Eye (tissue), 1 donor: ENCODE measurements around the gene CERK.

Source experiments
- DNase-seq: peaks from one replicate; pipeline ENCODE4 v3.0.0-alpha.2; 2015

The CERK gene

DNA sequence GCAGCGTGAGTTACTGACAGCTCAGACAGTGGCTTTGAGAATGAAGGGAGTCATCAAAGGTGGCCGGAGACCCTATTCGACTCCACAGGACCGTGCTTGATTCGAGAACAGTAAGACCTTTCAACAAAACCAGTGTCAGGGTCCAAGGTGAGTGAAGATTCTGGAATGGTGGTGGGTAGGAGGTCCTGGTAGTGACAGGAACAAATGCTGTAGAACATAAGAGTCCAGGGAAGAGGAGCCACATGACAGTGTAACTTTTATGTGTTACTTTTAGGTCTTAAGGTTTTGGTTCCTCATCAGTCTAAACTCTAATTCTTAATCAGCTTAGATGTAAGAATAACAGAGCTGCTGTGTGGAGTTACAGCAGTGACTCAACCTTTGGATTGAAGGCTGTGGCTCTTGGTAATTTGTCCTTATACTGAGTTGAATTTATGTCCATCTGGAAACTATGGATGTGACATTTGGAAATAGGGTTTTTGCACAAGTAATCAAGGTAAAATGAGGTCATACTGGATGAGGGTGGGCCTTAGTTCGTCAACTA is 26.2 kb upstream of the CERK start:
- DNase-seq: no peak

DNA sequence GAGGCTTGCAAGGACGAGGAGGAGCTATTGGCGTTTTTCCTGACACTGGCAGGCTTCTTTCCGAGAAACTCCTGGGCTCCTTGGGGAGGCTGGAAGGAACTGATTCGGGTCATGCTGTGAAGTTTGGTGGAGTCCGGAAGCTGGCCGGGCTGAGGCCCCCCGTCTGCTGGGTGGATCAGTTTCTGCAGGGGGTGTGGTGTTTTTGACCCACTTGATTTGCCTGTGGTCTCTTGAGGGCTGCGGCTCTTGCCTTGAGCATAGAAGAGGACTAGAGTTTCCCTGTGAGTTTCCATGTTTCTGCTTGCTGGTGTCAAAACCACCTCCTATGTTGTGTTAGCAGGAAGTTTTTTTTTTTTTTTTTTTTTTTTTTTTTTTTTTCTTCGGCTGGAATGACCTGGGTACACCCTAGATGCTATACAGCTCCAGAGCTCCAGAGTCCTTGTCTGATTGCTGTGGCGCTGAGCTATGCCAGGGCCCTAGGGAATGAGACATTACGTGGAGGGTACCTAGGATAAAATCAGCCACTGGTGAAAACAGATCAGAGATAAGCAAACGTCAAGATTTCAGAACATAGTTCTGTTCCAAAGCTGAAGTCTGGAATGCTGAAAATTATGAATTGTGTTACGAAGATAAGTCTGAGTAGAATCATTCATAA is 25.1 kb upstream of the CERK start:
- peak; percentile 51 for DNase-seq

DNA sequence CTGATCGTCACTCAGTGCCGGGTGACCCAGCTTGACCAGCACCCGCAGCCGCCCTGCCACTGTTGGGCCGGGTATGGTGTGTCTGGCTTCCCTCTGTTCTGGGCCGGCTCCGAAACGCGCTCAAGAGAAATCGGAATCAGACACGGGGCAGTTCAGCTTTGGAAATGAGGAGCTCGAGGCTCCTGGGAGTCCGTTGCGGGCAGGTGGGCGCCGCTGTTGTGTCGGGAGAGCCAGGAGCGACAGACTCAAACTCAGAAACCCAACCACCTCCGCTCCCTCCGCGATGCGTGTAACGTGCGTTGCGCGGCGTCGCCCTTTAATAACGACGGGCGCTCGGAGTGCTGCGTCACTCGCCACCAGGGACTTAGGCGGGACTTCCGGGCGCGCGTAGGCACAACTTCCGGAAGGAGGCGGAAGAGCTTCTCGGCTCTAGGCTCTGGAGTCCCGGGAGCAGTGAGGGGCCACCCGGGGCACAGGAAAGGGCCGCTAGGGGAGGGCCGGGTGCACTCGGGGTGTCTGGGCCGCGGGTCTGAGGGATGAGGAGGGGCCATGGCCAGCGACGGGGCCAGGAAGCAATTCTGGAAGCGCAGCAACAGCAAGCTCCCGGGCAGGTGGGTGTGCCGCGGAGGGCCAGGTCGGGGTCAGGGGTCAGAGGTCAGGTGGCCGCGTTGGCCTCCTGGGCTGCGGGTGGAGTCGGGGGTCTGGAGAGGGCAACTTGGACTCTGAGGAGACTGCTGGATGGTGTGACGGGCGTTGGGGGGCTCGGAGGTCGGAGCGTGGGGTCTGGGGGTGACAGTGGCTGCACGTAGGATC is 24.4 kb upstream of the CERK start, which contains the start of gene TBC1D22A:
TBC1D22A (plus strand) TSS at position 413 of the 813 bp plus-strand sequence; CDS start at position 550, 137 bp downstream.
- peak; percentile 98 for DNase-seq

DNA sequence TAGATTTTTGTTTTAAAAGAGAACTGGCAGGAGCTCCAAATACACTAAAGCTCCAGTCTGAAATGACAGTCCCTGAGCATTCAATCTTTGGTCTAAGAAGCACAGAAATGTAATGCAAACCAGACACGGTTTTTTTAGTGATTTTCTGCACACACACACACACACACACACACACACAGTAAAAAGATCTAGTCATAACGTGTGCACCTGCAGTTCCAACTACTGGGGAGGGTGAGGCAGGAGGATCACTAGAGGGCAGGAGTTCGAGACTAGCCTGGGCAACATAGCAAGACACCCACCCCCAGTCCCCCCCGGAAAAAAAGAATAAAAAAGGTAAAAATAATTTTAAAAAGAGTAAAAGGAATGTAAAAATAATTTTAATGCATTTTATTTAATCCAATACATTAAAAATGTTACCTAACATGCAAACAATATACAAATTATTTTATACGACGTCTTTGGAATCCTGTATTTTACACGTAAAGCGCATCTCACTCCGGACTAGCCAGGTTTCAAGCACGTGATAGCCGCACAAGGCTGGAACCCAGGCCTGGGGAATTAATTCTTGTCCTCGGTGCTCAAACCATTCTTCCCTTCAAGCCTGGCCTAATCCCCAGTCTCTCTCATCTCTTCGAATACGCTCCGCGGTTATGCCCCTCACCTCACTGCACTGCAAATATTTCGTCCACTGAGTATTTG is 23.6 kb upstream of the CERK start:
- no peak for DNase-seq

DNA sequence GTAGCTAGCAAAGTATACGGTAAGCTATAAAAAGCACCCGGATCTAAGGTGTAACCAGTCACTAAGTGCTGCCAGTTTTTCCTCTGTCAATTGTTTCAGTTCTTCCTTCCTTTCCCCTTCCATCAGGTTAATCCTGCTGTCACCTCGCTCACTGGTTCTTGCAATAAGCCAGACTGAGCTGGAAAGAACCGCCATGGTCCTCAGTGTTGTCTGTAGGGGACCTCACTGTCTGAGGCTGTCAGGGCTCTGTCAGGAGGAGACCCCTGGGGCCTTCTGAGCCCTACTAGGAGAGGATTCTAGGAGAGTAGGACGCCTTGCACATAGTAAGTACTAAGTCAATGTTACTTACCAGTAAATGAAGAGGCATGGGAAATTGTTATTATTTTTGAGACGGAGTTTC is 23.0 kb upstream of the CERK start:
- no peak for DNase-seq

DNA sequence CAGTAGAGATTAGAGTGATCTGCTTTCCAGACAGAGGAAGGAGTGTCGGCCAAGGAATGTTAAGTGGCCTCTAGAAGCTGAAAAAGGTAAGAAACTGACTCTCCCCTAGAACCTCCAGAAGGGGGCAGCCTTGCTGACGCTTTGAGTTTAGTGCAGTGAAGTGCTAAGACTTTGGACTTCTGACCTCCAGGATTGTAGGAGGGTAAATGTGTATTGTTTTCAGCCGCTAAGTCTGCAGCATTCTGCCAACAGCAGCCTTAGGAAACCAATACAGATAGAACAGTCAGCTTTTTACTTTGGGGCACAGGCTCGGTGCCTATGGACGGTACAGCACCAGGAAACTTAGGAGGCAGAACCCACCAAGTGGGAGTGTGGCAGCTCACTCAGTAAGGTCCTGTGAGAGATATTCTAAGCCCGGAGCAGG is 20.8 kb upstream of the CERK start:
- DNase-seq: peak; percentile 71

DNA sequence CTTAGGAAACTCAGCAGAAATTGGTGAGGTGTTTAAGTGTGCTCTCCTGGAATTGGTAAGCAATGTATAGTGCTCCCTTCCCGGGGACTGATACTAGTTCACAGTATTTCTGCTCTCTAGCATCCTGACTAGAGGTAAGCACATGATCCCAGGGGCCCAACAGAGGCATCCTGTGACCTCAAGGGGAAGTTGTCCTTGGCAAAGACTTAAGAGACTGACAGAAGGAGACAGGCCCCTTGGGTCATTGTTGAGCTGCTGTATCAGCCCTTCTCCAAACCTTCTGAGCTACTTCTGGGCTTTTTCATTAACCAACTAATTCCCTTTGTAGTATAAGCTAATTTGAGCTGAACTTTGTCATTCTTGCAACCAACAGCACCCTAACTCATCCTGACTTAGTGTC is 20.1 kb upstream of the CERK start:
- no peak for DNase-seq

DNA sequence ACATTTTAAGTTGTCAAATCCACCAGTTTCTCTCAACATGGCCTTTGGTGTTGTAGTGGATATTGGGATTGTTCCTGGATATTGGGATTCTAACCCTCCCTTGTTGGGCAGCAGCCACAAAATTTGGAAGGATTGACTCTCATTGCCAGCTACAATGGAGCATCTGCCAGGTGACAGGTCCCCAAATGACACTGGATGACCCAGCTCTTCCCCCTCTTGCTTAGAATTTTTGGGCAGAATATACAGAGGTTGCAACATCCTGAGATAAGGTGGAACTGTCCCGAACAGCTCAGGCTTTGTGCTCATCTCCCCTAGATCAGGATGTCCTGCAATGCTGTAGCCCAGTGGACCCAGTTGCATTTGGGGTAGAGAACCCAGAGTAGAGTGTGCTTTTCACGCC is 19.1 kb upstream of the CERK start:
- DNase-seq: no peak

DNA sequence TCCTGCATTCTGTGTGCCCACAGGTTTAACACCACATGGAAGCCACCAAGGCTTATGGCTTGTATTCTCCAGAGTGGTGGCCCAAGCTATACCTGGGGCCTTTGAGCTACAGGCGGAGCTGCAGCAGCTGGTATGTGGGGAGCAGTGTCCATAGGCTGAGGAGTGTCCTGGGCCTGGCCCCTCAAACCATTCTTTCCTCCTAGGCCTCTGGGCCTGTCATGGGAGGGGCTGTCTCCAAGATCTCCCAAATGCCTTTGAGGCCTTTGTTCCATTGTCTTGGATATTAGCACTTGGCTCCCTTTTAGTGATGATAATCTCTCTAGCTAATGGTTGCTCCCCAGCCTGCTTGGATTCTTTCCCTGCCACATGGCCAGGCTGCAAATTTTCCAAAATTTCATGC is 18.0 kb upstream of the CERK start:
- no peak for DNase-seq

DNA sequence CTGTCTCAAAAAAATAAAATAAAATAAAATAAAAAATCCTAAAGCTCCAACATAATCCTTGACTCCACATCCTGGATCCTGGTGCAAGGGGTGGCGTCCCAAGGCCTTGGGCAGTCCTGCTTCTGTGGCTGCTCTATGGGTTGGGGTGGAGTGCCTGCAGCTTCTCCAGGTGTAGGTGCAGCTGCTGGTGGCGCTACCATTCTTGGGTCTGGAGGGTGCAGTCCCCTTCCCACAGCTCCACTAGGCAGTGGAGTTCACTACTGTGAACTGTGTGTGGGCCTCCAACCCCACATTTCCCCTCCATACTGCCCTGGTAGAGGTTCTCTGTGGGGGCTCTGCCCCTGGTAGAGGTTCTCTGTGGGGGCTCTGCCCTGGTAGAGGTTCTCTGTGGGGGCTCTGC is 17.5 kb upstream of the CERK start:
- no peak for DNase-seq

DNA sequence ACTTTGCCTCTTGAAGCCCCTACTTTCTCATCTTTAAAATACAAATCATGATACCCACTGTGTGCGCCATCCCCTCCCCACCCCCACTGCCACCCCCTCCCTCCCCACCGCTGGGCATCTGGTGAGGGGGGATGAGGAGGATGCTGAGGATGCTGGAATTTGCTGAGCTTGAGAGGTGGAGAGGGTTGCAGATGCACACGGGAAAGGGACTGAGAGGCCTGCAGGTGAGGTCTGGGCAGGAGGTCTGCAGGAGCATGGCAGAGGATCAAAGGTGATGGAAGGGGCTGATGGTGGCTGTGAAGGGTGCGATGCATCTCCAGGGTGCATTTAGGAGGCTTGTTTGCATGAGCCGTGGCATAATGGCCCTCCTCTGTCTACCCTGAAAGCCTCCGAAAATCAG is 16.8 kb upstream of the CERK start:
- DNase-seq: no peak

DNA sequence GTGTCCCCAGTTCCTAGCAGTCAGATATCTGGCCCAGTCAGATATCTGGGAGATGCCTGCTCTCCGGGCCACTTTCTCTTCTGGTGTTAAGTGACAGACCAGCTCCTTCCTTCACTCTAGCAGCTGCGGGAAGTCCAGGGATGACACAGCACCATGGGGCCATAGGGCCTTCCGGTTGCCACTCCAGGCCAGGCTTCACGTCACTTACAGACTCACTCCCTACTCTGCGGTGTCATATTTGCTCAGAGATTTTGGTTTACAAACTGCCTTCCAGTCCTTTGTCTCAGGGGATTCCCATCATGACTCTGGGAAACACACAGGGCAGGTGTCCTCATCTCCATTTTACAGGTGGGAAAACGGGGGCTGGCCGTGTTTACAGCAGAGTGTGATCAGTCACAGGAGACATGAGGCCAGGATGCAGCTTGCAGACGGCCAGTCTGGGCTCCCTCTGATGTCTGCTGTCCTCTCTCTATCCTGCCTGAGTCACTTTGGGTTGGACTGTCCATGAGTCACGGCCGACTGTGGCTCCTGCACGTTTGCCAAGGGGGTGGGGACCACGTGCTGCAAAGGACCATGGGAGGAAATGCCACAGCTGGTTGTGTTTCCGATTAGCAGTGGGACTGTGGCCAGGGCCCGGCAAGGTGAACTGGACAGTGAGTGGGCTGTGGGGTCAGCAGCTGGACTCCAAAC is 16.2 kb upstream of the CERK start:
- DNase-seq: no peak

DNA sequence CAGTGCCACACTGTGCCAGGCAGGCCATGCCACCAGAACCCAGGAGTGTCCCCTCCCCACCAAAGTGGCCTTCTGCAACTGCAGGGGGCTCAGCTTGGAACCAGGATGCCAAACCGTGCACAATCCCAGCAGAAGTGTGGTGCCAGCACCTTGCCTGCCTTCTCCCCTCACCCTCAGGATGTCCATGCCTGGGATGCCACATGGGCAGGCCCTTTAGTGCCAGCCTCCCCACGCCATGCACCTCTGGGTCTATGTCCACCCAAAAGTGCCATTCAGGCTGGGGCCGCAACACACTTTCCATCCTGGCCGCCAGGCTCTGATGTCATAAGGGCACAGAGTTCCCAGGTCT is 15.7 kb upstream of the CERK start:
- no peak for DNase-seq

DNA sequence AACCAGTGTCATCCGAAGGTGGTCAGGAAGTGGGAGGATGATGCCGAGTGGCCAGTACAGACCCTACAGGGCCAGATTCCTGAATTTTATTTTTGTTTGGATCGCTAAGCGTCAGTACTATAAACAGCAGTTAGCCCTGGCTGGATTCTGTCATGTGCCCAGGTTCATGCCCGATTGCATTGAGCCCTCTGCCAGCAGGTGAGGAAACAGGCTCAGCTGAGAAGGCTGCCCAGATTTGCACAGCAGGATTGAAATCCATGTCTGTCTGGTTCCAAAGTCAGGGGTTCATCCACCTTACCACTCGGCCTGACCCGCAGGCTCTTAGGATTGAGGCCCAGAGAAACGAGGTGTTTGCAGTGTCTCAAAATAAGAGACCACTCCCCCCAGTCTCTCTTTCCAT is 15.3 kb upstream of the CERK start:
- DNase-seq: no peak

DNA sequence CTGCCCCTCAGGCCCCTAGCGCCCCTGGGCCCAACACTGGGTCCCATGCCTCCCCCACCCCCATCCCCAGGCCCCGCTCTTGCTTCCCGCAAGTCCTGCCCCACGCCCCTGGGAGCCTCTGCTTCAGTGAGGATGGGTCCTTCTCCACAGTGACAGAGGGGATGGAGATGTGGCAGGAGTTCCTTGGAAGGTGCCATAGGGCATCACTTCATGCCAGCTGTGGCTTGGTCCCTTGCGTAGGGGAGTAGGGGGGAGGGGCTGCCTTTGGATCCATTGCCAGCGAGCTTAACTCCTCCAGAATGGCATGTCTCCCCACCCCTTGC is 14.9 kb upstream of the CERK start:
- DNase-seq: no peak

DNA sequence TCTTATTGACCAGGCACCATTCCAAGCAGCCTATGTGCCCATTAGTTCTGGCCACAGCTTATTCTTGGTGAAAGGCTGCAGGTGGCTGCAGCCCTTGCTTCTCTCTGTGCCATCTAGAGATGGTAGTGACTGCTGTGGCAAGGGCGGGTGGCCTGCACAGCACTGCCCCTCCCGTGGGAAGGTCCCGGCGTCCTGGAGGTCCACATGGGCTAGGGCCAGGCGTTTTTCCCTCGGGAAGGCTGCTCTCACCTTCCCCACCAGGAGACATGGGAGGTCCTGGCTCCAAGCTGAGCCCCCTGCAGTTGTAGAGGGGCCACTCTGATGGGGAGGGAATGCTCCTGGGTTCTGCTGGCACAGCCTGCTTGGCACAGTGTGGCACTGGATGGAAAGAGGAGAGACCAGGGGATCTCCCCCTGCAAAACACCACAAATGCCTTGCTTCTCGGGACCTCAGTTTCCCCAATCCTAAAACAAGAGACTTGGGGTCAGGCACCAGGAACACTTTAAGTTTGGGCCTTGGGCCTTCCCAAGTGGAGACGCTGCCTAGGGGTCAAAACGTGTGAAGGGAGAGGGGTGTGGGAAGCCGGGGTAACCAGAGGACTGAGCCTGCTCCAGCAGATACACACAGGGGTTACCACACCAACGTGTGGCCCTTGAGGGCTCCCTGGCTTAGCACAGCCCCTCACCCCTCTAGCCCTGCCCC is 14.4 kb upstream of the CERK start:
- DNase-seq: no peak

DNA sequence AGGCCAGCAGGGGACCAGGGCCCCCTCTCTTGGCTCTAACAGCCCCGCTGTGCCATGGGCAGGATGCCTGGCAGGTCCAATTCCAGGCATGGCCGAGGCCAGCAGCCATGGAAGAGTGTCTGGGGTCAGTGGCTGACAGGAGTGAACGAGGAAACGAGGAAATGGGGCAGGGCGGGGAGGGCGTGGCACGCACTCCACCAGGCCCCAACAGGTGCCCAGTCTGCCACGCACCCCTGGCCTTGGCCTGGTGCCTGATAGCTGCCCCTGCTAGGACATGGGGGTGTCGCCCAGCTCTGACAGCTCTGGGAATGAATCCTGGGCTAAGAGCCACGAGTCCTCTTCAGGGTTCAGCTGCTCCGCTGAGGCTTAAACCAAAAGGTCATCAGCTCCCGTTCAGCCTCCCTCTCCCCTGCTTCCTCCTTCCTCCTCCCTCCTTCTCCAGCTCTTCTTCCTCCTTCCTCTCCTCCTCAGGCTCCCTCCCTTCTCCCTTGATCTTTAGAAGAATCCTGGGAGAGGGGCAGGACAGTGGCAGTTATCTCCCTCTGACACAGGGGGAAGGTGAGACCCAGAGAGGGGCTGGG is 12.9 kb upstream of the CERK start:
- DNase-seq: no peak

DNA sequence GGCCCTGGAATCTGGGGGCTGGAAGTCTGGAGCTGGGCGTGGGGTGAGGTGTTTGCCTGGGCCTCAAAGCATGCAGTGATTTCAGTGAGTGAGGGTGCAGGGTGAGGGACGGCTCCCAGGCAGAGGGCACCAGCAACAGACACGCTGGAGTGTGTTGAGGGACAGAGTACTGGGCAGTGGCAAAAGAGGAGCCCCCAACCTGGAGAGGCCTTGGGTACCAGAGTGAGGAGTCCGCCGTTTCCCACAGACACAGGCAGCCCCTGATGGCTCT is 12.4 kb upstream of the CERK start:
- DNase-seq: no peak

DNA sequence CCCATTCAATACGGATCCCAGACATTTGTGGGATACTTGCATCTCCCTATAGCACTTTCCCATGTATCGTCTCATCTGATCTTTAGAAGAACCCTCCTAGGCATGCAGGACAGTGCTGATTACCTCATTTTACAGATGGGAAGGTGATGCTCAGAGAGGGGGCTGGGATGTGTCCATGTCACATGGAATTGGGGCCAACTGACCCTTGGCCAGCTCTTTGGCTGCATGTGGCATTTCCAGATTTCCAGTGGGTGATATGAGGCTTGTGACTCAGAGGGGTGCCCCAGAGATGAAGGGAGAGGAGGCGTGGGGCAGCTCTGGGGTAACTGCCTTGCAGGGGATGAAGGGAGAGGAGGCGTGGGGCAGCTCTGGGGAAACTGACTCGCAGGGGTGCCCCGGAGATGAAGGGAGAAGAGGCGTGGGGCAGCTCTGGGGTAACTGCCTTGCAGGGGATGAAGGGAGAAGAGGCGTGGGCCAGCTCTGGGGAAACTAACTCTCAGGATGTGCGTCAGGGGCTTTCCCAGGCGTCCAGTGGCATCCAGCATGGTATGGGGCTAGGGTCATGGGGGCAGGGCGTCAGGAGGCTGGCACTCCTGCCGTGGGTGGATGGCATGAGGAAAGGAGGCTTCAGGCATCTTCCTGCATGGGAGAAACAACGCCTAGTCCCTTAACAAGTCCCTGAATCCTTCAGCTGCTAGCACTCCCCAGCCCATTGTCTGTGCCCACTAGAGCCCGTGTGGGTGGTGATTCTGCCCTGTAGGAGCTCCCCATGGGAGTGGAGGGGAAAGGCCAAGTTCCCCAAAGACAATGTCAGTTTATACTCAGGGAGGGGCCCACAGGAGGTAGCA is 11.9 kb upstream of the CERK start:
- DNase-seq: no peak

DNA sequence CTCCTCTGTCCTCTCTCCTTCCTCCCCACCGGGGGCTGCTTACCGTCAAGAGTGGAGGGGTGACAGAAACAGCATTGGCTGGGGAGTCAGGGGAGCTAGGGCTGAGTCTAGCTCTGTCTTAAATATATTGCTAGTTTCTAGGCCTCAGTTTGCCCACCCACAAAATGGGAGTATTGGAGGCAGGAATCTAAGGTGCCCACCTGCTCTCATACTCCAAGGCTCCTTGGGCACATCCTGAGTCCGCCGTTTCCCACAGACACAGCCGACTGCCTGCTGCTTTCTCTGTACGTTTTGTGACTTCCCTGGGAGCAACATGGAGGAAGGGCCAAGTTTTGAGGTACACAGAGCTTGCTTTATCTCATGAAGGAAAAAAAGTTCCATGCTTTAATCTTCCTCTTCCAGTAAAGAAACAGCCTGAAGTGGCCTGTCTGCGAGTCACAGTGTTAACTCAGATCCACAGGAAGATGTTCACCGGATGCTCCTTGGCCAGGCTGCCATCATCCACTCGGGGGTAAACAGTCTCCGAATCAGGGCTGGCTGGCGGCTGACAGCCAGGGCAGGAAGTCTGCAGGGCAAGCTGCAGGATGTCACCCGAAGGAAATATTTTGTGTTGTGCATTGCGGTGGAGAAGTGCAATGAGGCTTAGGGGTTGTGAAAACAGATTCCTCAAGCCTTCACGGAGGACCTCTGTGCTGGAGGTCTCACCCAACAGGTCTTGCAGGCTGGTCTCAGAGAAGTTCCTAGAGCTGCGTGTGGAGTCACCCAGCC is 11.0 kb upstream of the CERK start:
- DNase-seq: no peak
